ENCODE results near the gene PRPF38B.

The PRPF38B gene

DNA sequence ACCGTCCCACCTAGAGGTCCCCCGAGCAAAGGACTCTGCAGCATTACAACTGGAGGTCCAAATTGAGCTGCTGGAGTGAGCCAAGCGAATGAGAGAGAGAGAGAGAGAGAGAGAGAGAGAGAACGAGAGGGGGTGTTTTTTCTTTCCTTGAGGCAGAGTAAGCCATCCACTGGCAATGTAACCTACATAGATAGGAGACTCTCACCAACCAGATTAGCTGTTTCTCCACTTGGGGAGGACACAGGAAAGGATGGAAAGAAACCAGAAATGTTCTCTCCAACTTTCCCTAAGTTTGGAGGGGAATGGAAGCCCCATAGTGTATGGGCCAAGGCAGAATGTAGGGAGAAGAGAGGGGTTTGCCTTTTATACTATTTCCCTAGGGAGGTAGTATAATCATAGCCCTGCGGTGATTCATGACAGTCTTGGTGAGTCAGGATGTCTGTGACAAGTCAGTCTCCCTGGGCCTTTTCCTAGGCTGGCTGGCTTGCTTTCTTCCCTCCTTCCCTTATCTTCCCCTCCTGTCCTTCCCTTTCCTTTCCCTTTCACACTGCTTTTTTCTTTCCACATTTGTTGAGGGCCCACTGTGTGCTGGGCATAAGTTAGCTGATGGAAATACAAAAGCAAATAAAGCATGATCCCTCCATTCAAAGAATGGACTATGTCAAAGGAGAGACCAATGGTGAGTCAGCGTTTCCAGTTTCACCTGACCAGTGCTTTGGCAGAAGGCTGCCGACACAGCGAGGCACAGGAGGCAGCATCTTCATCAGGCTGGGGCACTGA lies 27.7 kb downstream of the PRPF38B start:
- DNase-seq = no peak

DNA sequence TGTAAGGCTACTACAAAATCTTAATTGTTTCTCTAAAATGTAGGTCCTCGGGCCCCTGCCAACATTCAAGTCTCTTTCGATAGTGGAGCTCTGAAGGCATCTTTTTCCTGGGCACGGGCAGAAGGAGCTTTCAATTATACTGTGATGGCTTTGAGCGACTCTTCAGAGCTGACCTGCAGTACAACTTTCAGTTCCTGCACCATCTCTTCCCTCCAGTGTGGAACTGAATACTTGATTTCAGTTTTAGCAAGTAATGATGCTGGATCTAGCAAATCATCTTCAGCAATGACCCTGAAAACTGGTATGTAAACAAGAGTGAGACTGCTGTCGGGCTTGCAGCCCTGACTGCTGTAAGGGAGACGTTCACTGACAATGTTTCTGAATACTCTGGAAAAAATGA lies 30.2 kb downstream of the PRPF38B start:
- DNase-seq = no peak

DNA sequence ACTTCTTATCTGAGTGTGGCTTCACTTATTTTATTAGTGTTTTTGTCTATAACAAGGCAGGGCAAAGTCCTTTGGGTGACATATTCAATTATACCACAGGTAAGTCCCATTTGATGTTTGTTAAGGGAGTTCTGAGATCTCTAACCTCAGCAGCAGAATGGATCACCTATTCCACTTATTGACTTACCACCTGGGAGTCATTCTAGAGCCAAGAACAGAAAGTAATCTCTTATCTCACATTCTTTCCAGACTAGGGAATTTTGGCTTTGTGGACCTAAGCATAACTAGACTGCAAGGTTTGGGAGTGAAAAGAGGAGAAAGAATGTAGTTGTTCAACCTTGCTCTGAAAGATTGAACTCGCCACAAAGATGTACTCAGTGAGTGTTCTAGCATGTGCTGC lies 33.8 kb downstream of the PRPF38B start:
- DNase-seq = no peak

DNA sequence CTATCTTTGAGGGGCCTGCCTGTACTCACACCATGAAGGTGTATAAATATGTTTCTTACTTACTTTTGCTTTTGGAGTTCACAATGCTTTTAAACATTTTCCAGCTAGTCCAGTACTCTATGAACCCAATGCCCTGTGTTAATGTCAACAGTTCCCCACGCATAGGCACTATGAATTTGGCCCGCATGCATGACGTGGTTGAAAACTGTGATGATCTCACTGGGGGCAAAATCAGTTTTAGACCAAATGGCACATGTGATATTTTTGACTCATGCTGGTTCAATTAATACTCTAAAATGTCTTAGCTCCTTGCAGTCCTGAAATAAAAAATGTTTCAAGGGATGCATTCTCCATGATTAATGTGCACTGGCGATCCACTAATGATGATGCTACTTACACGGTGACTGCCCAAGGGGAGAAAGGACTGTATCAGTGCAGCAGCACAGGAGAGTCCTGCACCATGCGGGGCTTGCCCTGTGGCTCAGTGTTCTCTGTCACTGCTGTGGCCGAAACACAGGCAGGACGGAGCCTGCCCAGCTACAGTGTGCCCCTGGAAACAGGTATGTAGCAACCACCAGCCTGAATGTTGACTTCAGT lies 36.3 kb downstream of the PRPF38B start:
- no peak for DNase-seq

DNA sequence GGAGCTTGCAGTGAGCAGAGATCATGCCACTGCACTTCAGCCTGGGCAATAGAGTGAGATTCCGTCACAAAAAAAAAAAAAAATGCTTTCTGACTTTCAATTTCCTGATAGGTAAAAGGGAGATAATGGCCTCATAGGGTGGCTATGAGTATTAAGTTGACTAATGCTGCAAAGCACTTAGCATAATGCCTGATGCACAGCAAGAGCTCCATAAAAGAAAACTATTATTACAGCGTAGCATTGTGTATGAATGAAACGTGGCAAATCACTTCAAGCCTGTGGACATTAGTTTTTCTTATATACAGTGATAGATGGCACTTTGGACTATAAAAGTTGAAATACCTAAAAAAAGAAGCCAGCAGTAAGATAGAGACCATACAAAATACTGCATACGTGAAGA lies 37.4 kb downstream of the PRPF38B start:
- DNase-seq = no peak

DNA sequence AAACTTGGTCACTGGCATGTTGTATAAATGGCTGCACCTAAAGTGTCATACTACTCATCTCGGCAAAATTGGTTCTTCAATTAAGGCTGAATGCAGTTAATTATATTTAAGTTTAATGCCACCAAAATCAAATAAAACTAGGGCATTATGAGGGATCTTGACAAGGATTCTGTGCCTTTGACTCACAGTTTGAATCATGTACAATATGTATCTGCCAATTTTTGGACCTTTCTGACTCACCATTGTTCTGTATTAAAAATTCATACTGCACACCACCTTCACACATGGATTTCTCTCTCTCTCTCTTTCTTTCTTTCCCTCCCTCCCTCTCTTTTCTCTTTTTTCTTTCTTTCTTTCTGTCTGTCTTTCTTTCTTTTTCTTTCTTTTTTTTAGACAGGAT lies 40.3 kb downstream of the PRPF38B start:
- DNase-seq = no peak

DNA sequence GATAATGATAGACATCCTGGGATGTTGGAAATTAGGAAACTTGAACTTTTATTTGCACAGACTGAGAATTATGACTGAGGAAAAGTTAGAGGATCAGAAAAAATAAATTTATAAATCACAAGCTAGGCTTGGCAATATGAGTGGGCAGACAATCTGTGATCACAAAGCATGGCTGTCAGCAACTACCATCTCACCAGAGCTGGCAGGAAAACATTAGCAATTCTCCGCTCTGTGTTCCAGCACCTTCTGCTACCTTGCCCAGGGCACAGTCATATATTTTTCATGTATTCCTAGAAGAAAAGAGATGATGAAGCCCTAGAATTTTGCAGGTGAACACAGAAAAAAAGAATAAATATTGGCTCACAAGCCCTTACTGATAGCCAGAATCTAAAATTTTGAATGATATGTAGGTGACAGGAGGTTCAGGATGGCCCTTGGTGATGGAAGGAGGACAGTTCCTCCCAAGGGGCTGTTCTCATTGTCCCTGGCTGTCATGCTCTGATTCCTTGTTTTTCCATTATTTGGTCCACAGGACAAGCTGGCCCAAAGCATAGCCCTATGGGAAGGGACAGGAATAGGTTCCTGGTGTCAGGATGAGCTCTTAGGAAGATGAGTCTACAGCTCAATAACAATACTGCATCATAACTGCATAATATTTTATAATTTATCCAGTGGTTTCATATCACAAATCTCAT lies 42.2 kb downstream of the PRPF38B start:
- no peak for DNase-seq

DNA sequence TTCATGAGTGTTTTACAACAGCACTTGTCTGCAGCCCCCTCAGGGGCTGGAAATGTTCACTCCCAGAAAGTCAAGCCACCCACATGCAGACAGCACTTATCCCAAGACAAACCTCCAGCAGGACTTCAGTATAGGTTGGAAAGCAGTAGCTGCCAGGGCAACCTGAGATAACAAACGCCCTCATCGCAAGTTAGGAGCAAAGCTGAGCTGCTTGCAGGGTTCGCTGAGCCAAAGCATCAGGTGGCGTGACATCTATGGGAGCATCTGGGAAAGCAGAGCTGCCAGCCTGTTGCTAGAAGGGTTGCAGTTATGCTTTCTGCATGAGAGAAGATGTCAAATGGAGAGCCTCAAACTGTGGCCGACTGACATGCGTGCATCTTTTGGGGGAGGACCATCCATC lies 50.1 kb downstream of the PRPF38B start:
- no peak for DNase-seq

DNA sequence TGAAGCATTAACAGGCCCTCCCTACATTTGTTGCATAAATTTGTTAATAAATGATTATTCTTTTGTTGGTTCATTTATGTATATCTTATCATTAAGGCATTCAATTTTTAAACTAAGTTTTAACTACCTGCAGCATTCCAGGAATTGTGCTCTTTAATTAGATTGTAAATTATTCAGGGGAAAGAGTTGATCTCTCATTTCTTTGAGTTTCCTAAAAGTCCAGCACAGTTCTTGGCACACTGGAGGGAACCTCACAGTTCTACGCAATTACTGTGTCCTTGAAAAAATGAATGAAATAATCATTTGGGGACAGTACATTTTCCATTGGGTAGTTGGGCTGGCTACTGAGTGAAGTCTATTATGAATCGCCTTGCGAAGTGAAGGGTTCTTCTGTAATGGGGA lies 53.9 kb downstream of the PRPF38B start:
- DNase-seq = no peak

DNA sequence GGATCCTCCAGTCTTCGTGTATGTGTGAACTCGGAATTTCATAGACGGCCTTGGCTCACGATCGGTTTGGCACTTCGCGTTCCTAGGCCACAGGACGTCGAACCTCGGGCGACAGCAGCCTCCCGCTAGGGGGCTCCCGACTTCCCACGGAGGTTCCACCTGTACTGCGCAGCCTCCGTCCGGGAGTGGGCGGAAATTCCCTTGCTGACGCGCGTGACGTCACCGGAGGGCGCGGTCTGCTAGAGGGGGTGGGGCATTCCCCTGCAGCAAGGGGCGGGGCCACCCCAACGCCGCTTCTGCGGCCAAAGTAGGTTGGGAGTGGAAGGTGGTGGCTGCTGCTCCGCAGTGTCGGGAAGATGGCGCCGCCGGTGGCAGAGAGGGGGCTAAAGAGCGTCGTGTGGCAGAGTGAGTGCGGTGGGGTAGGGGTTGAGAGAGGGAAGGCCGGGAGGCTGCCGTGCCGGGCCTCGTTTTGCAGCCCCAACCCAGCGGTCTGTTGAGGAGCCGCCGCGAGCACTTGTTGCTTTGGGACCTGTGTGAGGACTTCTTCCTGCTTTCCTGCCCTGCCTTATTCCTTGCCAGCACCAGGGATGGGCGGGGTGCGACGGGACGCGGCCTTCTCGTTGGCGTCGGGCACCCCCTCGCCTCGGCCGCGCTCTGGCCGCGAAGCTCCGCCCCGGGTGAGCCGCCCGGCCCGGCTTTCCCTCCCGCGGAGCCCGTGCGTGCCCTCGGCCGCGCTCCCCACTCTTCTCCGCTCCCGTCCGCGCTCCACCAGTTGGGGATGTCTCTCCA lies 54.5 kb downstream of the PRPF38B start, which contains the start of gene STXBP3:
TSS of gene STXBP3 (plus strand) at position 293 of the 789 bp plus-strand sequence. CDS start at position 357, 64 bp downstream.
- peak; percentile 98 for DNase-seq

DNA sequence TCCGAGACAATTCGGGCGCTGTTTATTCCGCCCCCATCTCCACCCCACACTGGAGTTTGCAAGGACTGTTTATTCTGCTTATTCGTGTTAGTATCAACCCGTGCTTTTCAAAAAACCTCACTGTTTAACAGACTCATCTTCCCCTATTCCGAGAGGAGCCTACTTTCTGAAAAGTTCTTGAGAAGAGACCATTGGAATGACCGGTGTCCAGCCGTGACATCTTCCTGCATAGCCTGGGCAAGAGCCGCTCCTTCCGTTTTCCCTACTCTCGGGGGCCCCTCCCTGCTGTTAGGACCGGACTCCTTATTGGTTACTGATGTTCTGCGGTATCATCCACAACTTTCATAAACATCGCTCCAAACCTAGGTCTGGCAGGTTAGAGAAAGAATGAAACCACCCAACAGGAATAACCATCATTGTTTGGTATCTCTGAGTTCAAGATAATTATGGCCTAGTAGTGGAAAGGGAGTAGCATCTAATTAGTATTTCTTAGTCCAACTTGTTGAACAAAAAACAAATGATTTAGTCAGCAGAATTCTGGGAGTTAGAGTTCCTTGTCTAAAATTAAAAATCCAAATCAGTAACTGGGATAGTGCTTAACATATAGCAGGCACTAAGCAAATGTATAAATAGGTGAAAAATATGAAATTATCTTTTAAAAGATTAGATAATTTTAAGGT lies 55.2 kb downstream of the PRPF38B start:
- no peak for DNase-seq

DNA sequence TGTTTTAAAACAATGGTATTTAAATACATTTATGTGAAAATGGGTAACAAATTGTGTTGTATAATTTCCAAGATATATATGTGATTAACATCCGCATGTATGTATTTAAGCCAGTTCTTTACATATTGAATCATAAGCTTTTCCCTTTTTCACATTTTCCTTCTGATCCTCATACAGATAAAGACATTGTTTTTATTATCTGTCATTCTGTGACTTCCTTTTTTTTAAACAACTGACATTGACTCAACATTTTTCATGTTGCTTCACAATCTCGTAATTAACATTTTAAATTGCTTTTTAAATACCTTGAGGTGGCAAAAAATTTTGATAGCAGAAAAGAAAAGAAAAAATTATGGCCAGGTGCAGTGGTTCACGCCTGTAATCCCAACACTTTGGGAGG lies 55.8 kb downstream of the PRPF38B start:
- no peak for DNase-seq

DNA sequence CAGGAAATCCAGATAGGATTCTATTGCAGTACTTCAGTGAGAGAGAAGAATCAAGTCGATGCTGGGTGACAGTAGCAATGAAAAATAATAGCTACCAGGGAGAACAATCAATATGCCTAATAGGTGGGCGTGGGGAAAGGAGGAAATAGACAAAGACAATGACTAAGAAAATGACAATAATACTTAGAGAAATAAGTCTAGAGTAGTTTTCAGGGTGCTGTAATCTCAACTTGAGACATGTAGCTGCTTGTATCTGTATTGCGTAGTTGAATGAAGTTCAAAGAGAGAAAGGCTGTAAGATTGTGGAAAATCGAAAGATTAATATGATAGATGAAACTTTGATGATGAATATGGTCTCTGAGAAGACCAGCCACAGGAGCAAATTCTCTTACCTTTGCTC lies 57.0 kb downstream of the PRPF38B start:
- DNase-seq = no peak

DNA sequence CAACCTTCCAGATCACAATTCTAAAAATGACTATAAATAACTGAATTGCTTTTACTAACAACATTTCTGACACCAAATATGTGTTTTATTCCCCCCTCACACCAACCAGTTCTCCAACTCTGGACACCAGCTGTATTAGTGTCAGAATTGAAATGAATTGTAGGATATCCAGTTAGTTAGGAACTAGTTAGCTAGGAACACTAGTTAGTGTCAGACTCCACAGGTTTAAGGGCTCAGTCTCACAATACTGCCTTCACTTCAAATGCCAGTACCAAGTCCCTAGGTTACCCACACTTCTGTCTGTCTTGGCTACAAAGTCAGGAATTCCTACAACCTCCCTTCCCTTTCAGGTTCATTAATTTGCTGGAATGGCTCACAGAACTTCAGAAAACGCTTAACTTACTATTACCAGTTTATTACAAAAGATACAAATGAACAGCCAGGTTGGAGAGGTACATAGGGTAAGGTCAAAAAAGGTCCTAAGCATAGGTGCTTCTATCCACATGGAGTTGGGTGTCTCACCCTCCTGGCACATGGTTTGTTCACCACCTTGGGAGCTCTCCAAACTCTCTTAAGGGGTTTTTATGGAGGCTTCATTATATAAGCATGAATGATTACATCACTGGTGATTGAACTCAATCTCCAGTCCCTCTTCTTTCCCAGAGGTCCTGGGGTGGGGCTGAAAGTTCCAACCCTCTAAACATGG lies 58.5 kb downstream of the PRPF38B start:
- DNase-seq = no peak
